Esophagus squamous epithelium (tissue), 5 donors: ENCODE measurements around the gene VPS45. TPM values are rescaled to one million over a fixed set of nuclear protein-coding genes. Genes with fewer than 3 reads are reported as not detected.
"Not testable (repeated sequence)": the region's sequence is repeated elsewhere in the genome, so short reads cannot be mapped to it uniquely, and the experiment has no call there.

Experiments used
- DNase-seq: peaks from one replicate; lab custom pipeline; 2025; lab: John Stamatoyannopoulos, UW
- H3K27ac ChIP-seq, 4 donors: fragments of 200-600 bp; sonication (generic); one replicate each; pipeline ENCODE4 v1.5.1; 2016 to 2019; ENCODE audit warnings: mild to moderate bottlenecking in 1 of 4
- H3K27me3 ChIP-seq, 4 donors: fragments of 200-600 bp; sonication (generic); 1 replicate in 3 of 4; 2 replicates in 1 of 4; pipeline versions ENCODE4 v1.5.1 to v1.6.0; 2017 to 2021; ENCODE audit warnings: antibody characterized with exemption in 1 of 4
- H3K36me3 ChIP-seq, 3 donors: fragments of 200-600 bp; sonication (generic); one replicate each; pipeline ENCODE4 v1.5.1; 2016 to 2019
- H3K4me1 ChIP-seq, 3 donors: fragments of 200-600 bp; sonication (generic); one replicate each; pipeline ENCODE4 v1.5.1; 2017 to 2019
- H3K4me3 ChIP-seq, 4 donors: fragments of 200-600 bp; sonication (generic); 1 replicate in 3 of 4; 2 replicates in 1 of 4; pipeline ENCODE4 v1.5.1; 2016 to 2019; ENCODE audit warnings: mild to moderate bottlenecking in 2 of 4, moderate library complexity in 1 of 4
- H3K9me3 ChIP-seq, 3 donors: fragments of 200-600 bp; sonication (generic); one replicate each; pipeline ENCODE4 v1.5.1; 2016 to 2019
- CTCF ChIP-seq, 6 experiments: fragments of 450-650 bp in 4 of 6; fragments of 200-600 bp in 2 of 6; sonication (generic) in 2 of 6; IDR thresholded peaks; one replicate each; pipeline ENCODE4 v1.5.1; 2016 to 2019; ENCODE audit warnings: antibody characterized with exemption in 6 of 6, mild to moderate bottlenecking in 4 of 6, moderate library complexity in 4 of 6
- POLR2A ChIP-seq, 4 donors: fragments of 450-650 bp; IDR thresholded peaks; one replicate each; pipeline ENCODE4 v1.6.1; 2017; ENCODE audit warnings: antibody characterized with exemption in 4 of 4, mild to moderate bottlenecking in 4 of 4, moderate library complexity in 3 of 4
- WGBS, 2 donors: methylation state at CpG; one replicate each; pipeline ENCODE4 v1.1.5; 2018; 5-methylcytosine and 5-hydroxymethylcytosine counted together
- intact Hi-C: fragments of 100-400 bp; cut with DNase I; formaldehyde crosslinking; loops from one replicate; pipeline ENCODE4 v1.15.0; 2022
- total RNA-seq, 4 donors: library from RNA; depleted of rRNA; stranded (reverse); fragments of >200 nt; gene quantifications; one replicate each; pipeline ENCODE4 v1.1.0, GENCODE V29; 2016
- donor health status: DM: yes; HTN: yes; CAD: no.

The VPS45 gene
- total RNA-seq, 4 donors from 2014 or later: 23.4 to 31.7 (median 29.1) TPM

DNA sequence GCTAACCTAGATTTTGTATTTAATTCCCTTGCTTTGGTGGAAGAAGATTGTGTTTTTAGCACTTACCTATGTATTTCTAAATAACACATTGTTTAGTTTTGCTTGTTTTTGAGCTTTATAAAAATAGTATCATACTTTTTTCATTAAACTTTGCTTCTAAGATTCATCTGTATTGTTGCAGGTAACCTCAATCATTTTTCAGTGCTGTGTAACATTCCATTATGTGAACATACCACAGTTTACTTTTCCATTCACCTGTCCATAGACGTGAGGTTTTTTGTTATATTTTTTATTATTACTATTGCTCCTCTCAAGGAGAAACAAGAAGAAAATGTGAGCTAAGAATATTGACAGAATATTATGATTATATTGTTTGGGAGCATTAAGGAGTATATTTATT, 67.0 kb downstream of the VPS45 start:
- Histone ChIP-seq H3K36me3 (peaks cover 0 to 5% (median 0%) of the 10 kb centered on the region in 3 donors), H3K4me1 (no peaks in the 10 kb centered on the region), H3K27ac (no peak overlapping the region), H3K4me3 (no peak overlapping the region), H3K27me3 (no peaks in the 10 kb centered on the region), H3K9me3 (no peaks in the 10 kb centered on the region)
- WGBS, 2 donors: 90 to 95% methylated on average over 1 of the region's 1 CpG
- intact Hi-C loops: no loop called here
- TF ChIP-seq CTCF (IDR thresholded peaks at IDR 0.05) (no peak), POLR2A (IDR thresholded peaks at IDR 0.05) (no peak)
- no peak for DNase-seq

- H3K4me3 ChIP-seq, DNase-seq, H3K36me3 ChIP-seq, intact Hi-C loops, H3K4me1 ChIP-seq, H3K27me3 ChIP-seq, H3K27ac ChIP-seq, H3K9me3 ChIP-seq: not testable (repeated sequence)
- 93 to 94% methylated on average over 5 to 6 of the region's 6 CpGs for WGBS, 2 donors
Measured at GRCh38 chr1:150135400-150135799, 67.8 kb downstream of the VPS45 start.

DNA sequence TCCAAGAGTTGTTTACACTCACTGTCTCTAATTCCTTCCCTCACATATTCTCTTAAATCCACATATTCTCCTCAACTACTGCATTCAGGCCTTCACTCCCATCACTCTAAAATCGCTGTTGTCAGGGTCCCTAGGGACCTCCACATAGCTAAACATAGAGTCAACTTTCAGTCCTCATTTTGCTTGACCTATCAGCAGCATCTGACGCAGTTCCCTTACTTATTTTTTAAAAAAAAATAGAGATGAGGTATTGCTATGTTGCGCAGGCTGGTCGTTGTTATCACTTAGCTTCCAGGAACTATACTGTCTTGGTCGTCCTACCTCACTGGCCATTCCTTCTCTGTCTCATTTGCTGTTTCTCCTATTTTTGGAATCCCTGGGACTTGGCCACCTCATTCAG, 70.5 kb downstream of the VPS45 start:
- Histone ChIP-seq H3K27me3 (no peaks in the 10 kb centered on the region), H3K4me1 (no peaks in the 10 kb centered on the region), H3K9me3 (no peaks in the 10 kb centered on the region), H3K4me3 (no peak overlapping the region), H3K36me3 (peaks cover 0 to 11% (median 0%) of the 10 kb centered on the region in 3 donors), H3K27ac (no peak overlapping the region)
- 79 to 87% methylated on average over 5 of the region's 5 CpGs for WGBS, 2 donors
- DNase-seq: no peak
- TF ChIP-seq CTCF (IDR thresholded peaks at IDR 0.05): no peak
- TF ChIP-seq POLR2A (IDR thresholded peaks at IDR 0.05): no peak
- intact Hi-C loops: no loop called here

GRCh38 chr1:150141452-150141851, 73.9 kb downstream of the VPS45 start:
- Histone ChIP-seq H3K4me1 (no peaks in the 10 kb centered on the region), H3K27me3 (no peaks in the 10 kb centered on the region), H3K36me3 (peaks cover 0 to 7% (median 0%) of the 10 kb centered on the region in 3 donors), H3K4me3 (no peak overlapping the region), H3K9me3 (no peaks in the 10 kb centered on the region), H3K27ac (no peak overlapping the region)
- intact Hi-C loops: no loop called here
- TF ChIP-seq POLR2A (IDR thresholded peaks at IDR 0.05) (no peak), CTCF (IDR thresholded peaks at IDR 0.05) (no peak)
- DNase-seq: no peak

- DNase-seq: no peak
- no peak overlapping the region for H3K4me3 ChIP-seq
- intact Hi-C loops: no loop called here
- no peaks in the 10 kb centered on the region for H3K27me3 ChIP-seq
- H3K9me3 ChIP-seq: no peaks in the 10 kb centered on the region
- H3K4me1 ChIP-seq: no peaks in the 10 kb centered on the region
- no peak overlapping the region for H3K27ac ChIP-seq
- peaks cover 0 to 7% (median 0%) of the 10 kb centered on the region in 3 donors for H3K36me3 ChIP-seq
- no peak for TF ChIP-seq POLR2A (IDR thresholded peaks at IDR 0.05)
- no peak for TF ChIP-seq CTCF (IDR thresholded peaks at IDR 0.05)
Measured at GRCh38 chr1:150142083-150142482, 74.5 kb downstream of the VPS45 start.

GRCh38 chr1:150144606-150145005, 77.0 kb downstream of the VPS45 start:
- intact Hi-C loops: no loop called here
- TF ChIP-seq POLR2A (IDR thresholded peaks at IDR 0.05): no peak
- TF ChIP-seq CTCF (IDR thresholded peaks at IDR 0.05): no peak
- no peak for DNase-seq
- 65 to 73% methylated on average over 5 of the region's 5 CpGs for WGBS, 2 donors
- H3K27ac ChIP-seq: no peak overlapping the region
- H3K36me3 ChIP-seq: peaks cover 0 to 7% (median 0%) of the 10 kb centered on the region in 3 donors
- H3K27me3 ChIP-seq: peaks cover 0 to 2% (median 0%) of the 10 kb centered on the region in 4 donors
- H3K9me3 ChIP-seq: no peaks in the 10 kb centered on the region
- H3K4me1 ChIP-seq: peaks cover 0 to 14% (median 0%) of the 10 kb centered on the region in 3 donors
- no peak overlapping the region for H3K4me3 ChIP-seq

- peaks cover 0 to 14% (median 0%) of the 10 kb centered on the region in 4 donors for H3K27me3 ChIP-seq
- DNase-seq, H3K27ac ChIP-seq, H3K9me3 ChIP-seq, intact Hi-C loops, H3K4me3 ChIP-seq, H3K36me3 ChIP-seq: not testable (repeated sequence)
- H3K4me1 ChIP-seq: peaks cover 0 to 21% (median 0%) of the 10 kb centered on the region in 3 donors
- WGBS, 2 donors: 82 to 87% methylated on average over 5 of the region's 5 CpGs
Measured at GRCh38 chr1:150146016-150146415, 78.4 kb downstream of the VPS45 start.
